NB4 (cell line): ENCODE results near the gene POU6F2.

Source experiments
- CTCF ChIP-seq: IDR thresholded peaks from one replicate; pipeline ENCODE4 v1.5.1; 2012; ENCODE audit warnings: low read depth, low read length
- POLR2A ChIP-seq: IDR thresholded peaks from 2 replicates; pipeline ENCODE4 v1.6.1; 2011; ENCODE audit warnings: mild to moderate bottlenecking; ENCODE audit not compliant: insufficient read length; ENCODE audit errors: extremely low read depth

GRCh38 chr7:39062811-39063210 lies 85.1 kb downstream of the POU6F2 start:
- TF ChIP-seq CTCF (no peak), POLR2A (no peak)
